Measurements from ENCODE around the gene TP53BP2.

GRCh38 chr1:223886516-223886921, 40.8 kb upstream of the TP53BP2 start:
- TF ChIP-seq, protein P1, sequence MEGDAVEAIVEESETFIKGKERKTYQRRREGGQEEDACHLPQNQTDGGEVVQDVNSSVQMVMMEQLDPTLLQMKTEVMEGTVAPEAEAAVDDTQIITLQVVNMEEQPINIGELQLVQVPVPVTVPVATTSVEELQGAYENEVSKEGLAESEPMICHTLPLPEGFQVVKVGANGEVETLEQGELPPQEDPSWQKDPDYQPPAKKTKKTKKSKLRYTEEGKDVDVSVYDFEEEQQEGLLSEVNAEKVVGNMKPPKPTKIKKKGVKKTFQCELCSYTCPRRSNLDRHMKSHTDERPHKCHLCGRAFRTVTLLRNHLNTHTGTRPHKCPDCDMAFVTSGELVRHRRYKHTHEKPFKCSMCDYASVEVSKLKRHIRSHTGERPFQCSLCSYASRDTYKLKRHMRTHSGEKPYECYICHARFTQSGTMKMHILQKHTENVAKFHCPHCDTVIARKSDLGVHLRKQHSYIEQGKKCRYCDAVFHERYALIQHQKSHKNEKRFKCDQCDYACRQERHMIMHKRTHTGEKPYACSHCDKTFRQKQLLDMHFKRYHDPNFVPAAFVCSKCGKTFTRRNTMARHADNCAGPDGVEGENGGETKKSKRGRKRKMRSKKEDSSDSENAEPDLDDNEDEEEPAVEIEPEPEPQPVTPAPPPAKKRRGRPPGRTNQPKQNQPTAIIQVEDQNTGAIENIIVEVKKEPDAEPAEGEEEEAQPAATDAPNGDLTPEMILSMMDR (conservative IDR thresholded peaks at IDR 0.05; ENCODE audit: low read depth, low read length), result no peak
- TF ChIP-seq EZH2 (IDR thresholded peaks at IDR 0.05; ENCODE audit: low read length, unreplicated experiment), result no peak
- TF ChIP-seq EZH2phosphoT487 (IDR thresholded peaks at IDR 0.05; ENCODE audit: borderline replicate concordance, low read length), result no peak

Measured in PC-3 (cell line).